ENCODE results near the gene GHRH.

The GHRH gene

GRCh38 chr20:37290158-37290810, 28.7 kb upstream of the GHRH start:
- DNase-seq (ENCODE audit: low read depth), result no peak

- DNase-seq (ENCODE audit: low read depth), result no peak
Measured at GRCh38 chr20:37288091-37288490, 26.5 kb upstream of the GHRH start.

GRCh38 chr20:37285664-37286374, 24.2 kb upstream of the GHRH start:
- DNase-seq (ENCODE audit: low read depth), result no peak

- no peak for DNase-seq (ENCODE audit: low read depth)
Measured at GRCh38 chr20:37284691-37285161, 23.1 kb upstream of the GHRH start.

GRCh38 chr20:37283530-37284195, 22.0 kb upstream of the GHRH start:
- DNase-seq (ENCODE audit: low read depth), result no peak

- no peak for DNase-seq (ENCODE audit: low read depth)
Measured at GRCh38 chr20:37282556-37282955, 20.9 kb upstream of the GHRH start.

- no peak for DNase-seq (ENCODE audit: low read depth)
Measured at GRCh38 chr20:37280403-37280802, 18.8 kb upstream of the GHRH start.

- DNase-seq (ENCODE audit: low read depth), result no peak
Measured at GRCh38 chr20:37279820-37280219, 18.2 kb upstream of the GHRH start.

- DNase-seq (ENCODE audit: low read depth), result no peak
Measured at GRCh38 chr20:37278966-37279590, 17.5 kb upstream of the GHRH start.

- no peak for DNase-seq (ENCODE audit: low read depth)
Measured at GRCh38 chr20:37277253-37277593, 15.6 kb upstream of the GHRH start.

- DNase-seq (ENCODE audit: low read depth), result no peak
Measured at GRCh38 chr20:37276494-37277252, 15.1 kb upstream of the GHRH start.

- no peak for DNase-seq (ENCODE audit: low read depth)
Measured at GRCh38 chr20:37274851-37275524, 13.4 kb upstream of the GHRH start.

GRCh38 chr20:37273988-37274387, 12.4 kb upstream of the GHRH start:
- no peak for DNase-seq (ENCODE audit: low read depth)

- no peak for DNase-seq (ENCODE audit: low read depth)
Measured at GRCh38 chr20:37271421-37271768, 9.8 kb upstream of the GHRH start.

GRCh38 chr20:37270576-37271420, 9.2 kb upstream of the GHRH start:
- no peak for DNase-seq (ENCODE audit: low read depth)

- no peak for DNase-seq (ENCODE audit: low read depth)
Measured at GRCh38 chr20:37267667-37268313, 6.2 kb upstream of the GHRH start.

GRCh38 chr20:37266940-37267666, 5.5 kb upstream of the GHRH start:
- DNase-seq (ENCODE audit: low read depth), result no peak

GRCh38 chr20:37265152-37265551, 3.5 kb upstream of the GHRH start:
- no peak for DNase-seq (ENCODE audit: low read depth)

- DNase-seq (ENCODE audit: low read depth), result no peak
Measured at GRCh38 chr20:37263686-37264085, 2.1 kb upstream of the GHRH start.

Data from activated T-helper 1 cell treated with Interleukin-2 at 50 U/mL for 16 hours (primary cell).